Measurements from ENCODE around the gene KCTD10.

Gene KCTD10

DNA sequence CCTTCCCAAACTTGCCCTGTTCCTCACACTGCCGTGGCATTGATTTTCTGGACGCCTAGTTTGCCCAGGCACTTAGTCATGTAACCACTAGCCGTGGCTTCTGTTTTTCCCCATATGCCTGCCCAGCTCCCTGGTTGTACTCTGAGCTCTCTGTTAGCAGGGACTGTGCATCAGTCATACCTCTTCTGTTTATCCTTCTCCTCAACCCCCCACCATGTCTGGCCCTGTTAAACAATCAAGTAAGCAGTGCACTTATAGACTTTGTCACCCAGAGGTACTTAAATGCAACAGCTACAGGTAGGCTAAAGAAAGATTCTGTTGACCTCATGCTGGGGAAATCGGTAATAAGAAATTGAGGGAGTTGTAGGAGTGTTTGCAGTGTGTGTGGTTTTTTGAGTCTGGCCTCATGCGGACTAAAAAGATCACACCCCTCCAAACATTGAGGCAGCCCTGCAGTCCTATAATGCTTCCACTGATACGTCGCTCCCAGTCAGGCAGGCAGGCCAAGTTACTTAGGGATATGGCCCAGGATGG lies 17.3 kb upstream of the KCTD10 start:
- H3K4me3 ChIP-seq (replicated peaks; ENCODE audit: low read depth, low read length), result no peak overlapping the region
- no peak for DNase-seq (ENCODE audit: extremely low read depth, insufficient read length)
- TF ChIP-seq, protein P1, sequence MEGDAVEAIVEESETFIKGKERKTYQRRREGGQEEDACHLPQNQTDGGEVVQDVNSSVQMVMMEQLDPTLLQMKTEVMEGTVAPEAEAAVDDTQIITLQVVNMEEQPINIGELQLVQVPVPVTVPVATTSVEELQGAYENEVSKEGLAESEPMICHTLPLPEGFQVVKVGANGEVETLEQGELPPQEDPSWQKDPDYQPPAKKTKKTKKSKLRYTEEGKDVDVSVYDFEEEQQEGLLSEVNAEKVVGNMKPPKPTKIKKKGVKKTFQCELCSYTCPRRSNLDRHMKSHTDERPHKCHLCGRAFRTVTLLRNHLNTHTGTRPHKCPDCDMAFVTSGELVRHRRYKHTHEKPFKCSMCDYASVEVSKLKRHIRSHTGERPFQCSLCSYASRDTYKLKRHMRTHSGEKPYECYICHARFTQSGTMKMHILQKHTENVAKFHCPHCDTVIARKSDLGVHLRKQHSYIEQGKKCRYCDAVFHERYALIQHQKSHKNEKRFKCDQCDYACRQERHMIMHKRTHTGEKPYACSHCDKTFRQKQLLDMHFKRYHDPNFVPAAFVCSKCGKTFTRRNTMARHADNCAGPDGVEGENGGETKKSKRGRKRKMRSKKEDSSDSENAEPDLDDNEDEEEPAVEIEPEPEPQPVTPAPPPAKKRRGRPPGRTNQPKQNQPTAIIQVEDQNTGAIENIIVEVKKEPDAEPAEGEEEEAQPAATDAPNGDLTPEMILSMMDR (IDR thresholded peaks at IDR 0.05; ENCODE audit: insufficient read depth, low read length, poor library complexity, severe bottlenecking), result no peak
- no peaks in the 10 kb centered on the region for H3K27me3 ChIP-seq (replicated peaks; ENCODE audit: control insufficient read depth, insufficient read depth, low read length)
- peaks cover 12% of the 10 kb centered on the region for H3K36me3 ChIP-seq (ENCODE audit: control insufficient read depth, insufficient read depth, low read length)

- TF ChIP-seq, protein P1 (IDR thresholded peaks at IDR 0.05; ENCODE audit: insufficient read depth, low read length, poor library complexity, severe bottlenecking), result no peak
- Histone ChIP-seq H3K27me3 (replicated peaks; ENCODE audit: control insufficient read depth, insufficient read depth, low read length) (no peaks in the 10 kb centered on the region), H3K36me3 (ENCODE audit: control insufficient read depth, insufficient read depth, low read length) (peaks cover 14% of the 10 kb centered on the region), H3K4me3 (replicated peaks; ENCODE audit: low read depth, low read length) (no peak overlapping the region)
- DNase-seq (ENCODE audit: extremely low read depth, insufficient read length), result no peak
Measured at GRCh38 chr12:109493938-109494337, 16.8 kb upstream of the KCTD10 start.

DNA sequence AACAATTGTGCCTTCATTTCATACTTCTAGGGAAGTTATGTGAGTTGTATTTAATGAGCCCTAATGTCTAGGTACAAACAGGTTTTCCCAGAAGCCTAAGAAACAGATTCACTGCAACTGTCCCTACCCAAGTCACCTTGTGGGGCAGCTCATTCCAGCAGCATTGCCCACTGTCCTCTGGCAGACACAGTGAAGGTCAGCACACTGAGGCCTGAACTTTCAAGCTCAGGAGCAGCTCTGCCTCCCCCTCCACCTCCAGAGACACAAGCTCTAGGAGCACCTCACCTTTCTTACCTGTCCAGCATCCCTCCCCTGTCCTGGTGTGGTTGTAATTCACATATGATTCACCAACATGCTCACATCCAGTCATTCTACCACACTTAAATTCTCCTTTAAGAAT lies 16.0 kb upstream of the KCTD10 start:
- TF ChIP-seq, protein P1 (IDR thresholded peaks at IDR 0.05; ENCODE audit: insufficient read depth, low read length, poor library complexity, severe bottlenecking), result no peak
- H3K4me3 ChIP-seq (replicated peaks; ENCODE audit: low read depth, low read length), result no peak overlapping the region
- no peak for DNase-seq (ENCODE audit: extremely low read depth, insufficient read length)
- peaks cover 17% of the 10 kb centered on the region for H3K36me3 ChIP-seq (ENCODE audit: control insufficient read depth, insufficient read depth, low read length)
- H3K27me3 ChIP-seq (replicated peaks; ENCODE audit: control insufficient read depth, insufficient read depth, low read length), result no peaks in the 10 kb centered on the region

- peaks cover 17% of the 10 kb centered on the region for H3K36me3 ChIP-seq (ENCODE audit: control insufficient read depth, insufficient read depth, low read length)
- TF ChIP-seq, protein P1 (IDR thresholded peaks at IDR 0.05; ENCODE audit: insufficient read depth, low read length, poor library complexity, severe bottlenecking), result no peak
- DNase-seq (ENCODE audit: extremely low read depth, insufficient read length), result no peak
- no peak overlapping the region for H3K4me3 ChIP-seq (replicated peaks; ENCODE audit: low read depth, low read length)
- no peaks in the 10 kb centered on the region for H3K27me3 ChIP-seq (replicated peaks; ENCODE audit: control insufficient read depth, insufficient read depth, low read length)
Measured at GRCh38 chr12:109492371-109492770, 15.3 kb upstream of the KCTD10 start.

- Histone ChIP-seq H3K27me3 (replicated peaks; ENCODE audit: control insufficient read depth, insufficient read depth, low read length) (no peaks in the 10 kb centered on the region), H3K4me3 (replicated peaks; ENCODE audit: low read depth, low read length) (no peak overlapping the region), H3K36me3 (ENCODE audit: control insufficient read depth, insufficient read depth, low read length) (peaks cover 20% of the 10 kb centered on the region)
- TF ChIP-seq, protein P1 (IDR thresholded peaks at IDR 0.05; ENCODE audit: insufficient read depth, low read length, poor library complexity, severe bottlenecking), result no peak
- DNase-seq (ENCODE audit: extremely low read depth, insufficient read length), result no peak
Measured at GRCh38 chr12:109491671-109492070, 14.6 kb upstream of the KCTD10 start.
